Loucy (cell line): ENCODE results near the gene MTHFSD.

Source experiments
- H2AFZ ChIP-seq: fragments of 200-600 bp; sonication (generic); 2 replicates; pipeline ENCODE4 v1.6.0; 2016; ENCODE audit warnings: antibody characterized with exemption, mild to moderate bottlenecking, low read length, moderate library complexity
- H3F3A ChIP-seq: fragments of 200-600 bp; 2 replicates; pipeline ENCODE4 v1.6.0; 2016; ENCODE audit warnings: antibody characterized with exemption, low read depth, mild to moderate bottlenecking
- H3K27me3 ChIP-seq: fragments of 200-600 bp; sonication (generic); 2 replicates; pipeline ENCODE4 v1.6.1; 2014; ENCODE audit warnings: low read length, mild to moderate bottlenecking; ENCODE audit not compliant: insufficient read depth, poor library complexity, severe bottlenecking
- H3K36me3 ChIP-seq: fragments of 200-600 bp; sonication (generic); 2 replicates; pipeline ENCODE4 v1.6.1; 2016; ENCODE audit warnings: low read length; ENCODE audit not compliant: insufficient read depth
- H3K4me1 ChIP-seq: fragments of 200-600 bp; sonication (generic); 2 replicates; pipeline ENCODE4 v1.5.1; 2014; ENCODE audit warnings: low read length, mild to moderate bottlenecking; ENCODE audit not compliant: insufficient read depth, poor library complexity, severe bottlenecking
- H3K4me2 ChIP-seq: fragments of 200-600 bp; sonication (generic); 2 replicates; pipeline ENCODE4 v1.6.0; 2014; ENCODE audit warnings: antibody characterized with exemption, low read length, low read depth, mild to moderate bottlenecking; ENCODE audit not compliant: poor library complexity, severe bottlenecking
- H3K4me3 ChIP-seq: fragments of 200-600 bp; sonication (generic); 2 replicates; pipeline ENCODE4 v1.5.1; 2014; ENCODE audit warnings: low read length, mild to moderate bottlenecking, mixed read lengths; ENCODE audit not compliant: poor library complexity, severe bottlenecking
- H3K79me2 ChIP-seq: fragments of 200-600 bp; sonication (generic); 2 replicates; pipeline ENCODE4 v1.6.1; 2014; ENCODE audit warnings: low read length; ENCODE audit not compliant: insufficient read depth
- H3K9ac ChIP-seq: fragments of 200-600 bp; sonication (generic); 2 replicates; pipeline ENCODE4 v1.6.0; 2014; ENCODE audit warnings: mild to moderate bottlenecking, low read depth, low read length, moderate library complexity; ENCODE audit not compliant: poor library complexity, severe bottlenecking
- H3K9me2 ChIP-seq: fragments of 200-600 bp; sonication (generic); replicated peaks from 2 replicates; pipeline ENCODE4 v1.6.1; 2016; ENCODE audit warnings: low read depth, low read length, mixed read lengths
- H3K9me3 ChIP-seq: fragments of 200-600 bp; sonication (generic); 2 replicates; pipeline ENCODE4 v1.6.1; 2014; ENCODE audit warnings: mild to moderate bottlenecking, antibody characterized with exemption, low read length, low read depth; ENCODE audit not compliant: insufficient read depth
- H4K20me1 ChIP-seq: fragments of 200-600 bp; sonication (generic); 2 replicates; pipeline ENCODE4 v1.6.0; 2014; ENCODE audit warnings: antibody characterized with exemption, low read length, mild to moderate bottlenecking; ENCODE audit not compliant: insufficient read depth, poor library complexity, severe bottlenecking
- EZH2phosphoT487 ChIP-seq: fragments of 200-600 bp; IDR thresholded peaks from 2 replicates; pipeline ENCODE4 v1.6.1; 2018; ENCODE audit warnings: antibody characterized with exemption, mild to moderate bottlenecking, moderate library complexity, borderline replicate concordance
- TF ChIP-seq, protein P1 (sequence below): fragments of 200-600 bp; sonication (generic); conservative IDR thresholded peaks from 2 replicates; pipeline ENCODE4 v1.5.1; 2014; ENCODE audit warnings: mild to moderate bottlenecking, antibody characterized with exemption, low read length

Gene MTHFSD

DNA sequence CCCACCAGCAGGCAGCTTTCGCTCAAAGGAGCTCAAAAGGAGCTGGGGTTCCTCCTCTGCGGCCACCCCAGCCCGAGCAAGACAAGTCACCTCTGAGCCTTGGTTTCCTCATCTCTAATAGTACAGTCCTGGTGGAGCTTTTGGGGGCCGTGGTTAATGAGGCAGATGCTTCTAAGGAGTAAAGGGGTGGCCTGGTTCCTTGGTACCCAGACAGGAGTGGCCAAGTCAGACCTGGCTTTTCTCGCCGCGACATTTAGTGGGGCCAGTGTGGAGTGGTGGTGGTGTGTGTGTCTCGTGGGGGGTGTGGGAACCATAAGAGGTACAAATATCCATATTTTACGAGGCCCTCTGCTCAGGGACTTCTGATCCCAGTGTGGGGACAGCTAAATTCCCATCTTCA is 38.0 kb downstream of the MTHFSD start:
- no peak overlapping the region for H3K4me3 ChIP-seq
- no peaks in the 10 kb centered on the region for H3K9me2 ChIP-seq
- H3F3A ChIP-seq = no peaks in the 10 kb centered on the region
- no peaks in the 10 kb centered on the region for H4K20me1 ChIP-seq
- no peaks in the 10 kb centered on the region for H3K36me3 ChIP-seq
- H3K4me1 ChIP-seq = no peaks in the 10 kb centered on the region
- no peak overlapping the region for H3K4me2 ChIP-seq
- H3K9me3 ChIP-seq = no peaks in the 10 kb centered on the region
- no peaks in the 10 kb centered on the region for H3K79me2 ChIP-seq
- no peak overlapping the region for H3K9ac ChIP-seq
- TF ChIP-seq EZH2phosphoT487 = no peak
- TF ChIP-seq, protein P1, sequence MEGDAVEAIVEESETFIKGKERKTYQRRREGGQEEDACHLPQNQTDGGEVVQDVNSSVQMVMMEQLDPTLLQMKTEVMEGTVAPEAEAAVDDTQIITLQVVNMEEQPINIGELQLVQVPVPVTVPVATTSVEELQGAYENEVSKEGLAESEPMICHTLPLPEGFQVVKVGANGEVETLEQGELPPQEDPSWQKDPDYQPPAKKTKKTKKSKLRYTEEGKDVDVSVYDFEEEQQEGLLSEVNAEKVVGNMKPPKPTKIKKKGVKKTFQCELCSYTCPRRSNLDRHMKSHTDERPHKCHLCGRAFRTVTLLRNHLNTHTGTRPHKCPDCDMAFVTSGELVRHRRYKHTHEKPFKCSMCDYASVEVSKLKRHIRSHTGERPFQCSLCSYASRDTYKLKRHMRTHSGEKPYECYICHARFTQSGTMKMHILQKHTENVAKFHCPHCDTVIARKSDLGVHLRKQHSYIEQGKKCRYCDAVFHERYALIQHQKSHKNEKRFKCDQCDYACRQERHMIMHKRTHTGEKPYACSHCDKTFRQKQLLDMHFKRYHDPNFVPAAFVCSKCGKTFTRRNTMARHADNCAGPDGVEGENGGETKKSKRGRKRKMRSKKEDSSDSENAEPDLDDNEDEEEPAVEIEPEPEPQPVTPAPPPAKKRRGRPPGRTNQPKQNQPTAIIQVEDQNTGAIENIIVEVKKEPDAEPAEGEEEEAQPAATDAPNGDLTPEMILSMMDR = no peak
- H2AFZ ChIP-seq = no peak overlapping the region
- no peaks in the 10 kb centered on the region for H3K27me3 ChIP-seq

DNA sequence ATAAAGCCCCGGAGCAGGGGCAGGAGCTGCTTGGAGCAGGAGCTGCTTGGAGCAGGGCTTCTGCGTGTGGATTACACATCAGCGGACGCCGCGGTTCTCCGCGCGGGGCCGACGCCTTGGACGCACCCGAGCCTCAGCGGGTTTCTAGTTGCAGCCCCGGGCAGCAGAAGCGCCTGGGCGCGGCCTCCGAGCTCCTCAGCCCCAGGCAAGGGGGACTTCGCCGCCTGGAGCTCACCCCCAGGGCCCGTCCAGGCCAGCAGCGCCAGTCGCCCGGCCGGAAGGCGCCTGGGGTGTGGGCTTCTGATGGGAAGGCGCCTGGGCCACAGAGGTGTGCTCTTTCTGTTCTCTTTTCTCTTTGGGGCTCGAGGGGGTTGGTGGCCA is 38.4 kb downstream of the MTHFSD start:
- Histone ChIP-seq H3K27me3 (no peaks in the 10 kb centered on the region), H3K9ac (no peak overlapping the region), H3K4me2 (no peak overlapping the region)

DNA sequence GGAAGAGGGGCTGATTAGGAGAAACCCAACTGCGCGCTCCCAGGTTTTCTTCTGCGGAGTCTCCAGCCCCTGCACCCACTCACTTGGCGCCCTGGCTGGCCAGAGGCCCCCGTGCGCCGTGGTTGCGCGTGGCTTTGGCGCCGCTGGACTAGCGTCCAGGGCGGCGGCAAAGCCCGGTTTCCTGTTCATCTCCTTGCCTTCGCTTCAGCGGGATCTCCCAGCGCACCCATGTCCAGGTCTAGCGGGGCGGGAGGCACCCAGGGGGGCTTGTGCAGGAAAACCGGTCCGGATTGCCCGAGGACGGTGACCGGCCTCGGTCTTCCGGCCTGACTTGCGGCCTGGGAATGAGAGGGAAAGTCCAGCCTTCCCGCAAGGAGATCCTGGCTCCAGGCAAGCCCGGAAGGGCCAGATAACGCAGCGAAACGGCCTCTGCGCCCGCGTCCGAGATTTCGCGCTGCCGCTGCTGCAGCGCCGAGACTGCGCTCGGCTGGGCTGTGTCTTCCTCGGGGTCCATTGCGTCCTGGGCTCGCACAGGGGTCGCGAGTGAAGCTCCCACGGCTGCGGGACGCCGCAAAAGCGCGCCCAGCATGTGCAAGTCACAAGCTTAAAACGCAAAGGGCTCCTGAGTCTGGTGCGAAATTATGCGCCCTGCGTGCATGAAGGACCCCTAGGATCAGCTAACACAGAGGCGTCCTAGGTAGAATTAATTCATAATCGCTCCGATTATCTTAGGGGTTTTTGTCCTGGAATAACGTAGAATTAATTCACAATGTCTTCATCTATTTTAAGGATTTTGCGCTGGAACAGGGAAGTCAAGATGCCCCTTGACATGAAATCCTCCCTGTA is 39.0 kb downstream of the MTHFSD start:
- Histone ChIP-seq H3K4me3 (no peak overlapping the region), H2AFZ (no peak overlapping the region), H3K4me1 (no peaks in the 10 kb centered on the region), H3K9ac (no peak overlapping the region), H3K4me2 (no peak overlapping the region), H4K20me1 (no peaks in the 10 kb centered on the region), H3K36me3 (no peaks in the 10 kb centered on the region), H3K9me2 (no peaks in the 10 kb centered on the region), H3K27me3 (no peaks in the 10 kb centered on the region), H3K79me2 (no peaks in the 10 kb centered on the region), H3F3A (no peaks in the 10 kb centered on the region), H3K9me3 (no peaks in the 10 kb centered on the region)
- no peak for TF ChIP-seq EZH2phosphoT487
- TF ChIP-seq, protein P1 = no peak

More for the DNA sequence above, 38.4 kb downstream of the MTHFSD start:
- Histone ChIP-seq H4K20me1 (no peaks in the 10 kb centered on the region), H3K9me2 (no peaks in the 10 kb centered on the region), H3K36me3 (no peaks in the 10 kb centered on the region), H3K4me1 (no peaks in the 10 kb centered on the region), H3F3A (no peaks in the 10 kb centered on the region), H3K79me2 (no peaks in the 10 kb centered on the region), H2AFZ (no peak overlapping the region), H3K9me3 (no peaks in the 10 kb centered on the region), H3K4me3 (no peak overlapping the region)
- TF ChIP-seq EZH2phosphoT487 = no peak
- TF ChIP-seq, protein P1 = no peak
